ENCODE data around the gene ZCCHC9. TPM values are rescaled to one million over a fixed set of nuclear protein-coding genes. Genes with fewer than 3 reads are reported as not detected.

Gene ZCCHC9
- total and polyA plus RNA-seq, 2 donors from 2014 or later, result 20.1 to 23.0 TPM

GRCh38 chr5:81314581-81314980 is 13.2 kb downstream of the ZCCHC9 start:
- intact Hi-C loops (cut with DNase I), result no loop called here
- Histone ChIP-seq H3K27ac (ENCODE audit: low read depth in 2 of 2, low read length in 2 of 2) (no peak overlapping the region), H3K36me3 (ENCODE audit: control insufficient read depth in 2 of 3, insufficient read depth in 3 of 3, low read length in 3 of 3) (peaks cover 0 to 8% (median 6%) of the 10 kb centered on the region in 3 donors), H3K9ac (ENCODE audit: low read length in 3 of 3) (no peak overlapping the region), H3K9me3 (ENCODE audit: control insufficient read depth in 2 of 3, insufficient read depth in 1 of 3, low read length in 3 of 3) (no peaks in the 10 kb centered on the region), H3K27me3 (ENCODE audit: control insufficient read depth, insufficient read depth, low read length) (no peaks in the 10 kb centered on the region), H3K4me3 (ENCODE audit: low read length in 3 of 3) (no peak overlapping the region), H3K4me1 (ENCODE audit: control insufficient read depth in 2 of 3, insufficient read depth in 2 of 3, low read depth in 1 of 3, low read length in 3 of 3) (no peaks in the 10 kb centered on the region)
- no peak for FAIRE-seq
- no peak for TF ChIP-seq CTCF (IDR thresholded peaks at IDR 0.05; ENCODE audit: borderline replicate concordance, extremely low read depth, insufficient read depth)
- DNase-seq, result no peak

GRCh38 chr5:81315336-81315735 is 13.9 kb downstream of the ZCCHC9 start:
- intact Hi-C loops (cut with DNase I), result no loop called here
- Histone ChIP-seq H3K4me3 (ENCODE audit: low read length in 3 of 3) (no peak overlapping the region), H3K27me3 (ENCODE audit: control insufficient read depth, insufficient read depth, low read length) (no peaks in the 10 kb centered on the region), H3K4me1 (ENCODE audit: control insufficient read depth in 2 of 3, insufficient read depth in 2 of 3, low read depth in 1 of 3, low read length in 3 of 3) (no peaks in the 10 kb centered on the region), H3K27ac (ENCODE audit: low read depth in 2 of 2, low read length in 2 of 2) (no peak overlapping the region), H3K9ac (ENCODE audit: low read length in 3 of 3) (no peak overlapping the region), H3K36me3 (ENCODE audit: control insufficient read depth in 2 of 3, insufficient read depth in 3 of 3, low read length in 3 of 3) (peaks cover 0 to 8% (median 4%) of the 10 kb centered on the region in 3 donors), H3K9me3 (ENCODE audit: control insufficient read depth in 2 of 3, insufficient read depth in 1 of 3, low read length in 3 of 3) (no peaks in the 10 kb centered on the region)
- no peak for FAIRE-seq
- no peak for TF ChIP-seq CTCF (IDR thresholded peaks at IDR 0.05; ENCODE audit: borderline replicate concordance, extremely low read depth, insufficient read depth)
- no peak for DNase-seq

DNA sequence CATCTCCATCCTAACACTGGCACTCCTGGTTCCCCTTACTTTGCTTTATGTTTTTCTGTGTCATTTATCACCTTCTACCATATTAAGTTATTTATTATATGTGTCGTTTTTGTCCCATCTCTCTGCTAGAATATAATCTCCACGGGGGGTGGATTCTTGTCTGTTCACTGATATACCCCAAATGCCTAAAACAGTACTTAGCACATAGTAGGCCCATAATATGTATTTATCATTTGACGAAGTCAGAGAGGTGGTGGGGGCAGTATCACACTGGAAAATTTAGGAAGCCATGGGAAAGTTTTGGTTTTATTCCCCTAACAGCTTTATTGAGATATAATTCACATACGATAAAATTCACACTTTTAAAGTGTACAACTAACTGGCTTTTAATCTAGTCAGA is 14.4 kb downstream of the ZCCHC9 start:
- DNase-seq, result no peak
- Histone ChIP-seq H3K27me3 (ENCODE audit: control insufficient read depth, insufficient read depth, low read length) (no peaks in the 10 kb centered on the region), H3K27ac (ENCODE audit: low read depth in 2 of 2, low read length in 2 of 2) (no peak overlapping the region), H3K9ac (ENCODE audit: low read length in 3 of 3) (no peak overlapping the region), H3K4me1 (ENCODE audit: control insufficient read depth in 2 of 3, insufficient read depth in 2 of 3, low read depth in 1 of 3, low read length in 3 of 3) (no peaks in the 10 kb centered on the region), H3K9me3 (ENCODE audit: control insufficient read depth in 2 of 3, insufficient read depth in 1 of 3, low read length in 3 of 3) (no peaks in the 10 kb centered on the region), H3K36me3 (ENCODE audit: control insufficient read depth in 2 of 3, insufficient read depth in 3 of 3, low read length in 3 of 3) (peaks cover 0 to 5% (median 4%) of the 10 kb centered on the region in 3 donors), H3K4me3 (ENCODE audit: low read length in 3 of 3) (no peak overlapping the region)
- no peak for FAIRE-seq
- intact Hi-C loops (cut with DNase I), result no loop called here
- no peak for TF ChIP-seq CTCF (IDR thresholded peaks at IDR 0.05; ENCODE audit: borderline replicate concordance, extremely low read depth, insufficient read depth)

DNA sequence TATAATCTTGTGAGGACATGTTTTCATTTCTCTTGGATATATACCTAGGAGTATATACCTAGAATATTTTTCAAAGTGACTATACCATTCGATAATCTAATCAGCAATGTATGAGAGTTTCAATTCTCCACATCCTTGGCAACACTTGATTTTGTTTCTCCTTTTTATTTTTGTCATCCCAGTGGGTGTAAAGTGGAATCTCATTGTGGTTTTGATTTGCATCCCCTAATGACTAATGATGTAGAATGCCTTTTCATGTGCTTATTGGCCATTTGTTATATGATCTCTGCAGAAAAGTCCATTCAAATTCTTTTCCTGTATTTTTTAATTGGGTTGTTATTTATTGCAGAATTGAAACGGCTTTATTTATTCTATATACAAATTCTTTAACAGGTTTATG is 15.2 kb downstream of the ZCCHC9 start:
- H3K36me3 ChIP-seq (ENCODE audit: control insufficient read depth in 2 of 3, insufficient read depth in 3 of 3, low read length in 3 of 3), result peaks cover 0 to 4% (median 2%) of the 10 kb centered on the region in 3 donors
- no peaks in the 10 kb centered on the region for H3K4me1 ChIP-seq (ENCODE audit: control insufficient read depth in 2 of 3, insufficient read depth in 2 of 3, low read depth in 1 of 3, low read length in 3 of 3)
- DNase-seq, result no peak
- H3K9me3 ChIP-seq (ENCODE audit: control insufficient read depth in 2 of 3, insufficient read depth in 1 of 3, low read length in 3 of 3), result no peaks in the 10 kb centered on the region
- TF ChIP-seq CTCF (IDR thresholded peaks at IDR 0.05; ENCODE audit: borderline replicate concordance, extremely low read depth, insufficient read depth), result no peak
- no peak overlapping the region for H3K27ac ChIP-seq (ENCODE audit: low read depth in 2 of 2, low read length in 2 of 2)
- H3K9ac ChIP-seq (ENCODE audit: low read length in 3 of 3), result no peak overlapping the region
- H3K27me3 ChIP-seq (ENCODE audit: control insufficient read depth, insufficient read depth, low read length), result no peaks in the 10 kb centered on the region
- no peak for FAIRE-seq
- intact Hi-C loops (cut with DNase I), result no loop called here
- H3K4me3 ChIP-seq (ENCODE audit: low read length in 3 of 3), result no peak overlapping the region
